ENCODE measurements around the gene GINS1.

The GINS1 gene

GRCh38 chr20:25479638-25480037 is 72.2 kb downstream of the GINS1 start:
- no peak overlapping the region for H3K27ac ChIP-seq
- no peak for TF ChIP-seq ZFX (IDR thresholded peaks at IDR 0.05; ENCODE audit: borderline replicate concordance)
- TF ChIP-seq, protein P1, sequence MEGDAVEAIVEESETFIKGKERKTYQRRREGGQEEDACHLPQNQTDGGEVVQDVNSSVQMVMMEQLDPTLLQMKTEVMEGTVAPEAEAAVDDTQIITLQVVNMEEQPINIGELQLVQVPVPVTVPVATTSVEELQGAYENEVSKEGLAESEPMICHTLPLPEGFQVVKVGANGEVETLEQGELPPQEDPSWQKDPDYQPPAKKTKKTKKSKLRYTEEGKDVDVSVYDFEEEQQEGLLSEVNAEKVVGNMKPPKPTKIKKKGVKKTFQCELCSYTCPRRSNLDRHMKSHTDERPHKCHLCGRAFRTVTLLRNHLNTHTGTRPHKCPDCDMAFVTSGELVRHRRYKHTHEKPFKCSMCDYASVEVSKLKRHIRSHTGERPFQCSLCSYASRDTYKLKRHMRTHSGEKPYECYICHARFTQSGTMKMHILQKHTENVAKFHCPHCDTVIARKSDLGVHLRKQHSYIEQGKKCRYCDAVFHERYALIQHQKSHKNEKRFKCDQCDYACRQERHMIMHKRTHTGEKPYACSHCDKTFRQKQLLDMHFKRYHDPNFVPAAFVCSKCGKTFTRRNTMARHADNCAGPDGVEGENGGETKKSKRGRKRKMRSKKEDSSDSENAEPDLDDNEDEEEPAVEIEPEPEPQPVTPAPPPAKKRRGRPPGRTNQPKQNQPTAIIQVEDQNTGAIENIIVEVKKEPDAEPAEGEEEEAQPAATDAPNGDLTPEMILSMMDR (IDR thresholded peaks at IDR 0.05): no peak

DNA sequence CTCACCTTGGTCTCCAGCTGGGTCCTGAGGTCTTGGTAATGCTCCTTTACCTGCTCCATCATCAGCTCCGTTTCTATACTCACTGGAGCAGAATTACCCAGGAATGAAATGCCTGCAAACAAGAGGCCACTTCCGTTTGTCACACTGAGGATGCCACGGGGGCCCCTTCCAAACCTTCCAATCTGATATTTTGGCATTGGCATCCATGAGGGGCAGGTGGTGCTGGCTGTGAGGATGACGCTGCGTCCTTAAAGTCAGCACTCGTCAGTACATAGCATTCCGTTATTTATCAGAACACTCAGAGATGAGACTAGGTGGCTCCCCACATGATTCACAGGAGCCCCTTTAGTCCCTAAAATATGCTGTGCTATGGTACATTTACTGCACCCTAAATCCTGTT is 72.7 kb downstream of the GINS1 start:
- no peak overlapping the region for H3K27ac ChIP-seq
- TF ChIP-seq, protein P1 (IDR thresholded peaks at IDR 0.05): no peak
- TF ChIP-seq ZFX (IDR thresholded peaks at IDR 0.05; ENCODE audit: borderline replicate concordance): no peak

GRCh38 chr20:25480797-25481196 is 73.3 kb downstream of the GINS1 start:
- H3K27ac ChIP-seq: no peak overlapping the region
- no peak for TF ChIP-seq ZFX (IDR thresholded peaks at IDR 0.05; ENCODE audit: borderline replicate concordance)
- TF ChIP-seq, protein P1 (IDR thresholded peaks at IDR 0.05): no peak

DNA sequence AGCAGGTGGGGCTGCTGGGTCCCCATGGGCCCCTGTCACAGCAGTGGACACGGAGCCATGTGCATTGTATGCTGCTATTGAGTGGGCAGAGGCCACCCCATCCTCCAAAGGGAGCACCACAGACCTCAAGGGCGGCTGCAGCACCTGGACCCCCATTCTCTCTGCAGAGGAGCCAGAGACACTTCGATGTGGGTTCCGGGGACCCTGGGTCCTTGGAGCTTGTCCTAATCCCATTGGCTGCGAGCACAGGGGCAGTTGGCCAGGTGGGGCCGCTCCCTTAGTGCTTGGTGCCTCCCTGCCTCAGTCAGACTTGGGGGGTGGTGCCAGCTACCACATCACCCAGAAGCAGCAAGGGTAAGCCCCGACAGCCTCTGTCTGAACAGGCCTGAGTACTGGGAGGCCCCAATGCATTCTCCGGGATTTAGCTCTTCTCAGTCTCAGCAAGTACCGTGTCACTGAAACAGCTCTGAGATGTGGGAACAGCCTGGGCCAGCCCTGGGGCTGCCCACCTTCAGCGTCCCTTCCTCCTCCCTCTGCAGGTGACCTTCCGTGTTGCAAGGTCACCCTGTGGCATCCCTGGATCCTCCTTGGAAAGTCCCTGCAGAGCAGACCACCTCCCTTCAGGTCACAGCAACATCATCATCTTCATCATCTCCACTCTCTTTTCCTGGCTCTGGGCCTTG is 73.9 kb downstream of the GINS1 start:
- no peak overlapping the region for H3K27ac ChIP-seq
- TF ChIP-seq ZFX (IDR thresholded peaks at IDR 0.05; ENCODE audit: borderline replicate concordance): no peak

- TF ChIP-seq, protein P1 (IDR thresholded peaks at IDR 0.05): no peak
- no peak for TF ChIP-seq ZFX (IDR thresholded peaks at IDR 0.05; ENCODE audit: borderline replicate concordance)
- no peak overlapping the region for H3K27ac ChIP-seq
Observed at GRCh38 chr20:25481918-25482253, 74.4 kb downstream of the GINS1 start.

- no peak for TF ChIP-seq ZFX (IDR thresholded peaks at IDR 0.05; ENCODE audit: borderline replicate concordance)
- TF ChIP-seq, protein P1 (IDR thresholded peaks at IDR 0.05): no peak
- H3K27ac ChIP-seq: no peak overlapping the region
Observed at GRCh38 chr20:25483431-25484132, 76.1 kb downstream of the GINS1 start.

DNA sequence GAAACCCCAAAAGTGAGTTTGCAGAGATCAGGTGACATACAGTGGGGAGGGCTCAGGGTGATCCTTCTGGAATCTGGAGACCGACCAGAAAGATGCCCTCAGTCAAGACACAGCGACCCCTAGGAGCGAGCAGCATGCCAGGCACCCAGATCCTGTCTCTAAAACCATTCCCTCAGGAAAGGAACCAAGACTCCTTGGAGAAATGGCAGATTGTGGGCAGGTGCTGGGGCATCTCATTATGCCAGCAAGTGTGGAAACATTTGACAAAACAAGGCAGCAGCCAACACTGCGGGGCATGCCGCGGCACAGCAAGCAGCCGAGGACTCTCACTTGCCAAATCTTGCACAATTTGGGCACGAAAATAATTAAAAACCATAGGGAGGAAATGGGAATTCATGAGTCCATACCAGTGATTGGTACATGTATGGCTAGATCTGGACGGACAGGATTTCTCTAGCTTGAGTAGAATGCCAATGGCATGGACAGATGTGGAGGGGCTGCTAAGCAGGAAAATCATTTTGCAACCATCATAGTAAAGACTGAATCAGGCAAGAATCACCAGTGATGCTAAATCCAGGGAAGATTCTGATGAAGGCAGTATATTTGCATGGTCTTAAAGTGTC is 76.9 kb downstream of the GINS1 start:
- no peak overlapping the region for H3K27ac ChIP-seq
- no peak for TF ChIP-seq ZFX (IDR thresholded peaks at IDR 0.05; ENCODE audit: borderline replicate concordance)
- TF ChIP-seq, protein P1 (IDR thresholded peaks at IDR 0.05): no peak

Measured in 22Rv1 (cell line).